Measurements from ENCODE around the gene ACTG2. TPM values are rescaled to one million over a fixed set of nuclear protein-coding genes. Genes with fewer than 3 reads are reported as not detected.

The ACTG2 gene
- total and polyA plus RNA-seq, 2 donors (not counting 1 experiment from before 2014, with no cell fraction given): 4.1 to 600 TPM

- no peaks in the 10 kb centered on the region for H3K9me3 ChIP-seq (ENCODE audit: control insufficient read depth, insufficient read depth, low read depth, low read length)
- H3K4me2 ChIP-seq (ENCODE audit: extremely low read depth, insufficient read depth, low read length): peak overlapping the region; percentile 44
- TF ChIP-seq CTCF (conservative IDR thresholded peaks at IDR 0.05 in 1 of 2, IDR thresholded peaks at IDR 0.05 in 1 of 2; ENCODE audit: low read depth in 1 of 2, low read length in 2 of 2): no peak
- no peak for TF ChIP-seq EZH2 (IDR thresholded peaks at IDR 0.05; ENCODE audit: low read length, missing control alignments)
- peaks cover 35% of the 10 kb centered on the region for H3K79me2 ChIP-seq (ENCODE audit: control insufficient read depth, insufficient read depth, low read length)
- peak overlapping the region; percentile 5 for H2AFZ ChIP-seq (ENCODE audit: low read length)
- H3K27me3 ChIP-seq (ENCODE audit: control insufficient read depth, insufficient read depth, low read length): no peaks in the 10 kb centered on the region
- no peaks in the 10 kb centered on the region for H3K36me3 ChIP-seq (ENCODE audit: control insufficient read depth, insufficient read depth, low read length)
- H3K4me3 ChIP-seq (replicated peaks in 1 of 4; ENCODE audit: control extremely low read depth in 1 of 4, insufficient read depth in 1 of 4, low read depth in 3 of 4, low read length in 4 of 4): peak overlapping the region in 3 of 4 experiments; percentile 12 to 97 (median 65)
- H3K27ac ChIP-seq (ENCODE audit: insufficient read depth, low read length): no peak overlapping the region
- no peak overlapping the region for H3K9ac ChIP-seq (ENCODE audit: insufficient read depth, low read length)
- no peaks in the 10 kb centered on the region for H4K20me1 ChIP-seq (ENCODE audit: control insufficient read depth, extremely low read depth, insufficient read depth, low read length)
- DNase-seq (ENCODE audit: low read depth in 2 of 2): no peak
- peaks cover 2% of the 10 kb centered on the region for H3K4me1 ChIP-seq (ENCODE audit: control insufficient read depth, extremely low read depth, insufficient read depth, low read length)
Observed at GRCh38 chr2:73925853-73926492, 33.2 kb downstream of the ACTG2 start.

GRCh38 chr2:73926493-73927327, 33.9 kb downstream of the ACTG2 start, which contains the start of gene DGUOK:
TSS of gene DGUOK (plus strand) at chr2:73926880. CDS start at chr2:73926911, 31 bp downstream.
- no peak for TF ChIP-seq CTCF (conservative IDR thresholded peaks at IDR 0.05 in 1 of 2, IDR thresholded peaks at IDR 0.05 in 1 of 2; ENCODE audit: low read depth in 1 of 2, low read length in 2 of 2)
- no peak for TF ChIP-seq EZH2 (IDR thresholded peaks at IDR 0.05; ENCODE audit: low read length, missing control alignments)
- H3K4me3 ChIP-seq (replicated peaks in 1 of 4; ENCODE audit: control extremely low read depth in 1 of 4, insufficient read depth in 1 of 4, low read depth in 3 of 4, low read length in 4 of 4): peak within 1 kb of the TSS; percentile 33 to 97 (median 70)
- peak; percentile 99 to 100 for DNase-seq (ENCODE audit: low read depth in 2 of 2)

GRCh38 chr2:73927344-73927743, 34.5 kb downstream of the ACTG2 start:
- Histone ChIP-seq H3K9ac (ENCODE audit: insufficient read depth, low read length) (peak overlapping the region; percentile 89), H3K4me2 (ENCODE audit: extremely low read depth, insufficient read depth, low read length) (peak overlapping the region; percentile 62), H3K27ac (ENCODE audit: insufficient read depth, low read length) (peak overlapping the region; percentile 82), H3K27me3 (ENCODE audit: control insufficient read depth, insufficient read depth, low read length) (no peaks in the 10 kb centered on the region), H2AFZ (ENCODE audit: low read length) (no peak overlapping the region), H3K4me3 (replicated peaks in 1 of 4; ENCODE audit: control extremely low read depth in 1 of 4, insufficient read depth in 1 of 4, low read depth in 3 of 4, low read length in 4 of 4) (peak overlapping the region; percentile 33 to 97 (median 70)), H3K4me1 (ENCODE audit: control insufficient read depth, extremely low read depth, insufficient read depth, low read length) (peaks cover 6% of the 10 kb centered on the region), H3K79me2 (ENCODE audit: control insufficient read depth, insufficient read depth, low read length) (peaks cover 47% of the 10 kb centered on the region), H4K20me1 (ENCODE audit: control insufficient read depth, extremely low read depth, insufficient read depth, low read length) (no peaks in the 10 kb centered on the region), H3K9me3 (ENCODE audit: control insufficient read depth, insufficient read depth, low read depth, low read length) (no peaks in the 10 kb centered on the region), H3K36me3 (ENCODE audit: control insufficient read depth, insufficient read depth, low read length) (no peaks in the 10 kb centered on the region)
- no peak for TF ChIP-seq EZH2 (IDR thresholded peaks at IDR 0.05; ENCODE audit: low read length, missing control alignments)
- TF ChIP-seq CTCF (conservative IDR thresholded peaks at IDR 0.05 in 1 of 2, IDR thresholded peaks at IDR 0.05 in 1 of 2; ENCODE audit: low read depth in 1 of 2, low read length in 2 of 2): no peak
- no peak for DNase-seq (ENCODE audit: low read depth in 2 of 2)

More at GRCh38 chr2:73926493-73927327, 33.9 kb downstream of the ACTG2 start, which contains the start of gene DGUOK:
- peak within 1 kb of the TSS; percentile 62 for H3K4me2 ChIP-seq (ENCODE audit: extremely low read depth, insufficient read depth, low read length)
- H3K79me2 ChIP-seq (ENCODE audit: control insufficient read depth, insufficient read depth, low read length): peaks cover 40% of the 10 kb centered on the region
- no peaks in the 10 kb centered on the region for H3K36me3 ChIP-seq (ENCODE audit: control insufficient read depth, insufficient read depth, low read length)
- no peaks in the 10 kb centered on the region for H3K27me3 ChIP-seq (ENCODE audit: control insufficient read depth, insufficient read depth, low read length)
- peak within 1 kb of the TSS; percentile 82 for H3K27ac ChIP-seq (ENCODE audit: insufficient read depth, low read length)
- H3K9me3 ChIP-seq (ENCODE audit: control insufficient read depth, insufficient read depth, low read depth, low read length): no peaks in the 10 kb centered on the region
- peaks cover 2% of the 10 kb centered on the region for H3K4me1 ChIP-seq (ENCODE audit: control insufficient read depth, extremely low read depth, insufficient read depth, low read length)
- H3K9ac ChIP-seq (ENCODE audit: insufficient read depth, low read length): peak within 1 kb of the TSS; percentile 89
- H2AFZ ChIP-seq (ENCODE audit: low read length): peak within 1 kb of the TSS; percentile 5
- no peaks in the 10 kb centered on the region for H4K20me1 ChIP-seq (ENCODE audit: control insufficient read depth, extremely low read depth, insufficient read depth, low read length)
